Measurements from ENCODE around the gene OR7G3. TPM values are rescaled to one million over a fixed set of nuclear protein-coding genes. Genes with fewer than 3 reads are reported as not detected.

The OR7G3 gene
- total and polyA plus RNA-seq, 2 donors from 2014 or later, result not detected

DNA sequence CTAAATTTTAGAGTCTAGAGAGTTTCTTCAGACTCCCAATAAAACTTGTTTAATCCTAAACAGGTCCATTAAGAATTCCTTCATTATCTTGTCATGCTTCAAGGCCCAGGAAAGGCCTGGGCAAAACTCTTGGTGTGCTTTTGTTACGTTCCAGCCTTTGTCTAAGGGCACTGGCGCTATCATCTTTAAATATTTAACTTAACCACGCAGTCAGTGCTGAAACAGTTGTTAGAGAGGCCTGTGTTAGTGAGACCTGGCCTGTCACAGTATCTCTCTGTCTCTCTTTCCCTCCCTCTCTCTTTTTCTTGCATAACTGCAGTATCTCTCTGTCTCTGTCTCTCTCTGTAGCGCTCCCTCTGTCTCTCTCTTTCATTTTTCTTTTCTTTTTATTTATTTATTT lies 48.1 kb downstream of the OR7G3 start:
- Histone ChIP-seq H3K9me3 (ENCODE audit: control insufficient read depth in 2 of 3, insufficient read depth in 1 of 3, low read length in 3 of 3) (no peaks in the 10 kb centered on the region), H3K9ac (ENCODE audit: low read length in 3 of 3) (no peak overlapping the region), H3K27ac (ENCODE audit: low read depth in 2 of 2, low read length in 2 of 2) (no peak overlapping the region), H3K4me3 (ENCODE audit: low read length in 3 of 3) (no peak overlapping the region), H3K36me3 (ENCODE audit: control insufficient read depth in 2 of 3, insufficient read depth in 3 of 3, low read length in 3 of 3) (no peaks in the 10 kb centered on the region), H3K4me1 (ENCODE audit: control insufficient read depth in 2 of 3, insufficient read depth in 2 of 3, low read depth in 1 of 3, low read length in 3 of 3) (peaks cover 0 to 4% (median 0%) of the 10 kb centered on the region in 3 donors), H3K27me3 (ENCODE audit: control insufficient read depth, insufficient read depth, low read length) (no peaks in the 10 kb centered on the region)
- TF ChIP-seq, protein P1, sequence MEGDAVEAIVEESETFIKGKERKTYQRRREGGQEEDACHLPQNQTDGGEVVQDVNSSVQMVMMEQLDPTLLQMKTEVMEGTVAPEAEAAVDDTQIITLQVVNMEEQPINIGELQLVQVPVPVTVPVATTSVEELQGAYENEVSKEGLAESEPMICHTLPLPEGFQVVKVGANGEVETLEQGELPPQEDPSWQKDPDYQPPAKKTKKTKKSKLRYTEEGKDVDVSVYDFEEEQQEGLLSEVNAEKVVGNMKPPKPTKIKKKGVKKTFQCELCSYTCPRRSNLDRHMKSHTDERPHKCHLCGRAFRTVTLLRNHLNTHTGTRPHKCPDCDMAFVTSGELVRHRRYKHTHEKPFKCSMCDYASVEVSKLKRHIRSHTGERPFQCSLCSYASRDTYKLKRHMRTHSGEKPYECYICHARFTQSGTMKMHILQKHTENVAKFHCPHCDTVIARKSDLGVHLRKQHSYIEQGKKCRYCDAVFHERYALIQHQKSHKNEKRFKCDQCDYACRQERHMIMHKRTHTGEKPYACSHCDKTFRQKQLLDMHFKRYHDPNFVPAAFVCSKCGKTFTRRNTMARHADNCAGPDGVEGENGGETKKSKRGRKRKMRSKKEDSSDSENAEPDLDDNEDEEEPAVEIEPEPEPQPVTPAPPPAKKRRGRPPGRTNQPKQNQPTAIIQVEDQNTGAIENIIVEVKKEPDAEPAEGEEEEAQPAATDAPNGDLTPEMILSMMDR (IDR thresholded peaks at IDR 0.05; ENCODE audit: borderline replicate concordance, extremely low read depth, insufficient read depth), result no peak
- intact Hi-C loops (cut with DNase I), result loop anchor here (10.0 kb wide), 1 partner anchor 424 kb away; no protein-coding TSS in a partner anchor
- DNase-seq, result no peak
- FAIRE-seq, result no peak

DNA sequence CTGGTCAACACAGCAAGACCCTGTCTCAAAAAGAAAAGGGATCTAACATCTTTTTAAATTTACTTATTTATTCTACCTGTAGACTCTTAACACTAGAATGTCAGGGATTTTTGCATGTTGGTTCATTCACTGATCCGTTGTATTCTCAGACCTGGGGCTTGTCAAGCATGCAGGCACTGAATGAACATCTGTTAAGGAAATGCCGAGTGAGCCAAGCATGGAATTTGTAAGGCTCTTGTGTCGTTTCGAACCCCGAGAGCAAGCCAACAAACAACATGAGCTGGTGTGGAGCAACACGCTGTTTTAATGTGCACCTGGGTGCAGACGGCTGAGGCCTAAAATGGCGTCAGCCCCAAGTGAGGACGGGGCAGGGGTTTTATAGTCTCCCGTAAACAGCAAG lies 49.8 kb downstream of the OR7G3 start:
- H3K27ac ChIP-seq (ENCODE audit: low read depth in 2 of 2, low read length in 2 of 2), result no peak overlapping the region
- FAIRE-seq (no peak), DNase-seq (peak in 1 of 5 donors; percentile 37)
- TF ChIP-seq, protein P1 (IDR thresholded peaks at IDR 0.05; ENCODE audit: borderline replicate concordance, extremely low read depth, insufficient read depth), result no peak
- no peak overlapping the region for H3K4me3 ChIP-seq (ENCODE audit: low read length in 3 of 3)
- H3K9me3 ChIP-seq (ENCODE audit: control insufficient read depth in 2 of 3, insufficient read depth in 1 of 3, low read length in 3 of 3), result no peaks in the 10 kb centered on the region
- peaks cover 0 to 4% (median 0%) of the 10 kb centered on the region in 3 donors for H3K4me1 ChIP-seq (ENCODE audit: control insufficient read depth in 2 of 3, insufficient read depth in 2 of 3, low read depth in 1 of 3, low read length in 3 of 3)
- no peak overlapping the region for H3K9ac ChIP-seq (ENCODE audit: low read length in 3 of 3)
- no peaks in the 10 kb centered on the region for H3K36me3 ChIP-seq (ENCODE audit: control insufficient read depth in 2 of 3, insufficient read depth in 3 of 3, low read length in 3 of 3)
- H3K27me3 ChIP-seq (ENCODE audit: control insufficient read depth, insufficient read depth, low read length), result no peaks in the 10 kb centered on the region
- intact Hi-C loops (cut with DNase I), result loop anchor here (10.0 kb wide), 1 partner anchor 422 kb away; no protein-coding TSS in a partner anchor

Other genes with a start within 250 kb of the OR7G3 start
- 0.41 TPM for gene MUC16, start 116.5 kb downstream of the OR7G3 start, total RNA-seq
- gene MUC16, start 116.5 kb downstream of the OR7G3 start, polyA plus RNA-seq (ENCODE audit: insufficient read depth, low read depth, low replicate concordance), result not detected
- not detected for gene OR1M1, start 39.9 kb downstream of the OR7G3 start, total RNA-seq
- gene OR1M1, start 39.9 kb downstream of the OR7G3 start, polyA plus RNA-seq (ENCODE audit: insufficient read depth, low read depth, low replicate concordance), result not detected
- not detected for gene OR7G2, start 19.5 kb downstream of the OR7G3 start, total RNA-seq
- not detected for gene OR7G2, start 19.5 kb downstream of the OR7G3 start, polyA plus RNA-seq (ENCODE audit: insufficient read depth, low read depth, low replicate concordance)
- gene OR7G1, start 11.2 kb downstream of the OR7G3 start, total RNA-seq, result not detected
- gene OR7G1, start 11.2 kb downstream of the OR7G3 start, polyA plus RNA-seq (ENCODE audit: insufficient read depth, low read depth, low replicate concordance), result not detected
- gene ZNF317, start 13.4 kb upstream of the OR7G3 start, total RNA-seq, result 32.6 TPM
- gene ZNF317, start 13.4 kb upstream of the OR7G3 start, polyA plus RNA-seq (ENCODE audit: insufficient read depth, low read depth, low replicate concordance), result 30.2 TPM
- not detected for gene OR7D2, start 52.0 kb upstream of the OR7G3 start, total RNA-seq
- not detected for gene OR7D2, start 52.0 kb upstream of the OR7G3 start, polyA plus RNA-seq (ENCODE audit: insufficient read depth, low read depth, low replicate concordance)
- gene OR7D4, start 92.6 kb upstream of the OR7G3 start, total RNA-seq, result not detected
- not detected for gene OR7D4, start 92.6 kb upstream of the OR7G3 start, polyA plus RNA-seq (ENCODE audit: insufficient read depth, low read depth, low replicate concordance)
- not detected for gene OR7E24, start 124.0 kb upstream of the OR7G3 start, total RNA-seq
- not detected for gene OR7E24, start 124.0 kb upstream of the OR7G3 start, polyA plus RNA-seq (ENCODE audit: insufficient read depth, low read depth, low replicate concordance)
- gene ZNF699, start 182.9 kb upstream of the OR7G3 start, total RNA-seq, result 11.4 TPM
- 0.69 TPM for gene ZNF699, start 182.9 kb upstream of the OR7G3 start, polyA plus RNA-seq (ENCODE audit: insufficient read depth, low read depth, low replicate concordance)
- 28.5 TPM for gene ZNF559, start 197.2 kb upstream of the OR7G3 start, total RNA-seq
- gene ZNF559, start 197.2 kb upstream of the OR7G3 start, polyA plus RNA-seq (ENCODE audit: insufficient read depth, low read depth, low replicate concordance), result 19.5 TPM
- gene ZNF177, start 236.1 kb upstream of the OR7G3 start, total RNA-seq, result 1.8 TPM
- gene ZNF177, start 236.1 kb upstream of the OR7G3 start, polyA plus RNA-seq (ENCODE audit: insufficient read depth, low read depth, low replicate concordance), result 5.7 TPM